GM19023 (cell line): Measurements from ENCODE around the gene EZH1.

Source experiments
- ATAC-seq: cut with Tn5 transposase; IDR thresholded peaks from one replicate; pipeline ENCODE4 v1.9.1; 2021; ENCODE audit warnings: mild to moderate bottlenecking, moderate library complexity; ENCODE audit not compliant: unreplicated experiment

The EZH1 gene

GRCh38 chr17:42744806-42745617 lies at the start of gene EZH1:
TSS of gene EZH1 (minus strand) at chr17:42745040. CDS start at chr17:42728941, 16,099 bp downstream.
- ATAC-seq, result peak; percentile 82

GRCh38 chr17:42792545-42792944 lies 47.7 kb upstream of the EZH1 start:
- ATAC-seq, result no peak

- ATAC-seq, result no peak
Measured at GRCh38 chr17:42791948-42792347, 47.1 kb upstream of the EZH1 start.

GRCh38 chr17:42787266-42787665 lies 42.4 kb upstream of the EZH1 start:
- ATAC-seq, result no peak

GRCh38 chr17:42784811-42785592 lies 40.2 kb upstream of the EZH1 start:
- no peak for ATAC-seq

- ATAC-seq, result no peak
Measured at GRCh38 chr17:42784409-42784808, 39.6 kb upstream of the EZH1 start.

- no peak for ATAC-seq
Measured at GRCh38 chr17:42783791-42784138, 38.9 kb upstream of the EZH1 start.

- no peak for ATAC-seq
Measured at GRCh38 chr17:42783062-42783790, 38.4 kb upstream of the EZH1 start.

- ATAC-seq, result no peak
Measured at GRCh38 chr17:42782166-42783061, 37.6 kb upstream of the EZH1 start.

GRCh38 chr17:42781639-42782165 lies 36.9 kb upstream of the EZH1 start:
- no peak for ATAC-seq

GRCh38 chr17:42780851-42781638 lies 36.2 kb upstream of the EZH1 start:
- no peak for ATAC-seq

GRCh38 chr17:42779936-42780850 lies 35.4 kb upstream of the EZH1 start, which contains the start of gene WNK4:
TSS of gene WNK4 (plus strand) at chr17:42780610. CDS start at chr17:42780699, 89 bp downstream.
- ATAC-seq, result no peak

- no peak for ATAC-seq
Measured at GRCh38 chr17:42779304-42779935, 34.6 kb upstream of the EZH1 start.

GRCh38 chr17:42778570-42778969 lies 33.7 kb upstream of the EZH1 start:
- no peak for ATAC-seq

- ATAC-seq, result no peak
Measured at GRCh38 chr17:42775534-42776098, 30.8 kb upstream of the EZH1 start.

GRCh38 chr17:42774066-42774745 lies 29.4 kb upstream of the EZH1 start:
- ATAC-seq, result no peak
